WTC11 (cell line): ENCODE measurements around the gene TNFRSF11A.

Source experiments
- CBFB ChIP-seq: sonication (generic); formaldehyde crosslinking; IDR thresholded peaks from 2 replicates; pipeline ENCODE4 v1.8.1; 2022; ENCODE audit warnings: mild to moderate bottlenecking, low read depth, missing genetic modification reagents
- CTCF ChIP-seq: fragments of 200-600 bp; IDR thresholded peaks from 2 replicates; pipeline ENCODE4 v1.8.0; 2022; ENCODE audit warnings: antibody characterized with exemption
- JUN ChIP-seq: sonication (generic); formaldehyde crosslinking; IDR thresholded peaks from 2 replicates; pipeline ENCODE4 v1.8.0; 2023; ENCODE audit warnings: mild to moderate bottlenecking, missing genetic modification reagents
- ZNF232 ChIP-seq: sonication (generic); formaldehyde crosslinking; IDR thresholded peaks from 2 replicates; pipeline ENCODE4 v1.8.0; 2022; ENCODE audit warnings: mild to moderate bottlenecking, missing genetic modification reagents

GRCh38 chr18:62384068-62384467 is 59.0 kb downstream of the TNFRSF11A start:
- TF ChIP-seq CTCF, result no peak
- TF ChIP-seq CBFB (CRISPR knock-in tag), result no peak
- no peak for TF ChIP-seq JUN (CRISPR knock-in tag)
- TF ChIP-seq ZNF232 (CRISPR knock-in tag), result no peak
